NCI-H2171 (cell line): ENCODE results near the gene TCF7L2.

Experiments
- DNase-seq: peaks from one replicate; lab custom pipeline; 2025; lab: John Stamatoyannopoulos, UW

The TCF7L2 gene

GRCh38 chr10:113066561-113067312, 116.7 kb downstream of the TCF7L2 start:
- no peak for DNase-seq

GRCh38 chr10:113067501-113067900, 117.5 kb downstream of the TCF7L2 start:
- no peak for DNase-seq

GRCh38 chr10:113068178-113068890, 118.3 kb downstream of the TCF7L2 start:
- DNase-seq = no peak

DNA sequence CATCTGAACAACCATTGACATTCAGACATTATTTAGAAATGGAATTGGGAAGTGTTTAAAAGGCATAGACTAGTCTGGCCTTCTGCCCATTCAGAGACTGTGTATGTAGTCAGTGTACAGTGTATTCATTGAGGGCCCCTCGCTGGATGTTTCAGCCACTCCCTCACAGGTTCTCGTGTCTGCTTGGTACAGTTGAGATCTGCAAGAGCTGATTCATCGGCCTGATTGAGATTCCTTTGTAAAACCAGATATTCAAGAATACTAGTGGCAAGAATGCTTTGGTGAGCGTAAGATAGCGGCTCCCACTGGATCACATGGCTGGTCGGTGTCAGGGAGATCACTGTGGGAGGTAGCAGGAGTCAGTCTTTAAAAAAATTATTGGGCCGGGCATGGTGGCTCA, 119.5 kb downstream of the TCF7L2 start:
- DNase-seq = no peak

DNA sequence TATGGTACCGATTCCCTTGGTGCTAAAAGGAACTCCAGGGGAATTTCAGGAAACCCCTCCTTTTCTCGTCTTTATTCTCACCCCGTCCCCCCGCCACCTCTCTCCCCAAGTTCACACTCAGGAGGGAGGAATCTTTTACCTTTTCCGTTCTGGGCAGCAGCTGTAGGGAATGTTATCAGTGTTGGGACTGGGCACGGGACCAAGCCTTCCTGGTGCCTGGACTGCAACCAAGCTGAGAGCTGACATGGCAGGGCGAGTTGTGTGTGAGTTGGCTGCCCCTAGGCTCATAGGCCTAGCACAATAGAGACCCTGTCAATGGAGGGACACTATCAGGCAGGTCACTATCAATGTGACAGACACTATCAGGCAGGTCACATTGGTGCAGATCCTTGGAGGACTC, 121.4 kb downstream of the TCF7L2 start:
- no peak for DNase-seq

DNA sequence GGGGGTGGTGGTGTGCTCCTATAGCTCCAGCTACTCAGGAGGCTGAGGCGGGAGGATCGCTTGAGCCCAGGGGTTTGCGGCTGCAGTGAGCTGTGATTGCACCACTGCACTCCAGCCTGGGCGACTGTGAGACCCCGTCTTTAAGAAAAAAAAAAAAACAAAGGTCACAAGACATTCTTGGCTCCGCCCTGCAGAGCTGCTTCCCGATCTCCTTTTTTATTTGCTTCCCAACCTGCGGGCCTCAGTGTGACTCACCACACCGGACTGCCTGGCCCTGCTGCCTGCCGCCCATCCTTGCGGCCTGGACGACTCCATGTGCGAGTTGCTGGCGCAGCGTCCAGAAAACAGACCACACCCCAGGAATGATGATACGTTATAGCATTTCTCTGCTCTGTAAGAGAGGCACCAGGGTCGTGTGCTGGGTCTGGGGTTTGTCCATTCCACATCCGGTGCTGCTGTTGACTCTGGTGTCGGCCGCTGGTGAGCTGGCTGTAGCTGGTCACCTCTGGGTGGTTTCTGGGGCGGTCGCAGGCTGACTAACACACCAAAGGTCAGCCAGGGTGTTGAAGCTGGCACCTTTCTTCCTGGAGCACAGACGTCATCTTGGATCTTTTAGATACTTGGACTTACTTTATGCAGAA, 123.6 kb downstream of the TCF7L2 start:
- DNase-seq = no peak

GRCh38 chr10:113076949-113077348, 126.9 kb downstream of the TCF7L2 start:
- DNase-seq = no peak

DNA sequence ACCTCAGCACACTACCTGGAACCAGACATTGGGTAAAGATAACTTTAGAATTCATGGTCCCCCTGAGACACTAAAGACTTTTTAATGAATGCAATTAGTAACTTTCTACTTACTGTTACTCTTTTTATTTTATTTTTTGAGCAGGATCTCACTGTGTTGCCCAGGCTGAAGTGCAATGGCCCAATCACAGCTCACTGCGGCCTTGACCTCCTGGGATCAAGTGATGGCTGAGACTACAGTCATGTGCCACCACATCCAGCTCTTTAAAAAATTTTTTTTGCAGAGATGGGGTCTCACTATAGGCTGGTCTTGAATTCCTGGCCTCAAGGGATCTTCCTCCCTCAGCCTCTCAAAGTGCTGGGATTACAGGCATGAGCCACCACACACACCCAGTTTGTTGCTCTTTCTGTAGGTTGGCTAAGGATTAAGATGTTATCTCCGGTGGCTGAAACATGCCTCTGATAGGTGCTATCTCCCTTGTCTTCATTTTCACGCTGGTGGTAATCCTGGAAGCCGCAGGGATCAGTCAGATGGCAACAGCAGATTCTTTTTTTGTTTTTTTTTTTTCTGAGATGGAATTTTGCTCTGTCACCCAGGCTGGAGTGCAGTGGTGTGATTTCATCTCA, 128.3 kb downstream of the TCF7L2 start:
- no peak for DNase-seq

DNA sequence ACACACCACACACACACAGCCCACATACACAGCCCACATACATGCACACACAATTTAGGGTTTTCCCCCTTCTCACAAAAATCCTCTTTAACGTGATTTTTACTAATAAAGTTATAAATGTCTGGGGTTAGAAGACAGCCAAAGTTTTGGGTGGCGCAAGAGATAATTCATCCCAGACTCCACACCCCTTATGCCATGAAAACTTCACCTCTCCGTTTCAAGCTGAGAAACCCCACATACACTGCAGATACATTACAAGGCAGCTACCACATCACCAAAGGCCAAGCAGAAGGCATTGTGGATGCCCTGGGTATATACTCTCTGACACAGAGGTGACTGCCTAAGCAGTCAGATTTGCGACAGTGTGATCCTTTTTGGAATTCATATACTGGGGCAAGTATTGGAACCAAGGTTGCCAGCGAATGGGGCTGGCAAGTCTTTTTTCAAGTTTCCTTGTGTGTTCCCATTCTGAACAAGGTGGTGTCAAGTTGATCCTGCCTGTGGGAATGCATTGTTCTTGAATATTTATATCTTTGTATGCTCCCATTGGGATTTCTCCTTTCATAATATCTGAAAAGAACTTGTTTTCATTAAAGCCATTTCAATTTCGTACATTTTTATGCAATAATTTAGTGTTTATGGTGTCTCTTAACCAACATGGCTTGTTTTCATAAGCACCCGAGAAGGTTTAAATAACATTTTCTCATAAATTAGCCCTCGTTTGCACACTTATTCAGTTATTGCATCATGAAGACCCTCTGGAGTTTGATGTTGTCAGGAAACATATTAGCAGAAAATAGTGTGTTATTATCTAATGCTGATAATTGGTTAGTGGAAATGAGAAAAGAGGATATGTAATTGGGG, 130.2 kb downstream of the TCF7L2 start:
- DNase-seq = no peak

- DNase-seq = no peak
These were observed 130.8 kb downstream of the TCF7L2 start for GRCh38 chr10:113080925-113081229.

DNA sequence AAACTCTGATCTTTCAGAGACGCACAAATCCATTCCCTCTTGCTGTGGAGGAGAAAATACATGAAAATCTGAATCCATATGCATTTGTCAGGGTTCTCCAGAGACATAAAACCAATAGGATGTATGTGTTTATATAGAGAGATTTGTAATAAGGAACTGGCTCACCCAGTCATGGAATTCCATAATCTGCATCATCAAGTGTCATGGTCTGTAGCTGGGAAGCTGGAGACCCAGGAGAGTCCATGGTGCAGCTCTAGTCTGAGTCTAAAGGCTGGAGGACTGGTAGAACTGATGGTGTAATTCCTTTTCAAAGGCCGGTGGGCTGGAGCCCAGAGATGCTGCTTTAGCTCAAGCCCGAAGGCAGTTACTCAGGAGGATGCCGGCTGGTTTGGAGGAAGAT, 134.0 kb downstream of the TCF7L2 start:
- DNase-seq = no peak

DNA sequence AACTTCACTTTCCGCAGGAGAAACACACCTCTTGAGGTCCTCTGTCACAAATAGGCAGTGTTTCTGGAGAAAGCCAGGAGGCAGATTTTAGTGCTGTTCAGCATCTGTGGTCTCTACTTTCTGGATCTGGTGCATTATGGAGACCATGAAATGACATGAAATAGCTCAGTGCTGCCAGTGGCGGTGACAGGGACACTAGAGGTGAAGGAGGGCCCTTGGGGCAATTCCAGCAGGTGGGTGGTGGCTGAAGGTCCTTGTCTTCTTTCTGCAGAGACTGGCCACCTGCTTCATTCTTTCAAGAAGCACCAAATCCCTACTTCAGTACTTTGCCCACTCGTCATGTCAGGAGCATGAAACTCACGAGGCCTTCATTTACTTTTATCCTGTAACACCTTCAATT, 135.7 kb downstream of the TCF7L2 start:
- no peak for DNase-seq

DNA sequence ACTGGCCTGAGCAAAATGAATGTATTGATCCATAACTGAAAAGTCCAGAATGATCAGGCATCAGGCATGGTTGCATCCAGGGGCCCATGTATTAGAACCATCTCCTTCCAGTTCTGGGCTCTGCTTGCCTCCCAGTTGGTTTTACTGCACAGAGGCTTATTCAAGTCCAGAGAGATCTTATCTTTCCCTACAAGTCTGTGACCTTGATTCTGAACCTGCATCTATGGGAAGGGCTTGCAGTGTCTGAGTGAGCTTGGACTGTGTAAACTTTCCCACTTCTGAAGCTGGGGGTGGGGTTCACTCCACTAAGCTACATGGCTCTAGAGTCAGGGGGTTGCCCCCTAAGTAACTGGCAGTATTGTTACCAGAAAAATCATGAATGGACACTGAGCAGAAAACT, 136.2 kb downstream of the TCF7L2 start:
- no peak for DNase-seq

- no peak for DNase-seq
These were observed 137.3 kb downstream of the TCF7L2 start for GRCh38 chr10:113087165-113088029.

DNA sequence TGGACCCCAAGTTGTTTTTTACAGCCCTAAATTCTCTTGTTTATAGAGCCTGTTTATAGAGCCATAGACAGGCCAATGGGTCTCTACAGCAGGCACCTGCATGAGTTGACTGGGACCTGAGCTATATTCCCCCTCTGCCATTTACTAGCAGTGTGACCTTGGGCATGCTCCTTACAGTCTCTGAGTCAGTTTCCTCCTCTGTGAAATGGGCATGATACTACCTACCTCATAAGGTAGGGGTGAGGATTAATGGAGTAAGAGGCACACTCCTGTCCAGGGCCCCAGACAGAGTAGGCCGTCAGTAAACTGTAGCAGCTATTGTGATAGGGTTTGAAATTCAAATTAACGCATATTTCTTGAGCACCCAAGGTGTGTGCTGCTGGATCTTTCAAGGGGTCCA, 138.1 kb downstream of the TCF7L2 start:
- no peak for DNase-seq

DNA sequence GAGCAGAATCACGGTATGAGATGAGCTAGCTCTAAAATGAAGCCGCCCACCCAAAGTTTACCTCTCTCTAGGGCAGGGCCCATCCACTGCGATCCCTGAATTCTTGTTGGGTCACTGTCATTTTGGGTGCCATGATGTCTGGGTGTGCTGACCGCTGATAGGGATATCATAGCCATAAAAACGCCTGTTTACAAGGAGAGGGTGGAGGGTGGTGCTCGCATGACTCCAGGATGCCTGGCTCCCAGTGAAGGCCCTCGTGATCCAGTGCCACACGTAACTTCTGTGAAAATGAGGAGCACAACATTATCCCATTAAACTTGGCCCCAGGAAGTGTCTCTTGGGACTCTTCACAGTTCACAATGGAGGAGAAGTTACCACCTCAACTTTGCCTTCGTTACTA, 139.5 kb downstream of the TCF7L2 start:
- DNase-seq = no peak

- no peak for DNase-seq
These were observed 141.9 kb downstream of the TCF7L2 start for GRCh38 chr10:113091920-113092319.

DNA sequence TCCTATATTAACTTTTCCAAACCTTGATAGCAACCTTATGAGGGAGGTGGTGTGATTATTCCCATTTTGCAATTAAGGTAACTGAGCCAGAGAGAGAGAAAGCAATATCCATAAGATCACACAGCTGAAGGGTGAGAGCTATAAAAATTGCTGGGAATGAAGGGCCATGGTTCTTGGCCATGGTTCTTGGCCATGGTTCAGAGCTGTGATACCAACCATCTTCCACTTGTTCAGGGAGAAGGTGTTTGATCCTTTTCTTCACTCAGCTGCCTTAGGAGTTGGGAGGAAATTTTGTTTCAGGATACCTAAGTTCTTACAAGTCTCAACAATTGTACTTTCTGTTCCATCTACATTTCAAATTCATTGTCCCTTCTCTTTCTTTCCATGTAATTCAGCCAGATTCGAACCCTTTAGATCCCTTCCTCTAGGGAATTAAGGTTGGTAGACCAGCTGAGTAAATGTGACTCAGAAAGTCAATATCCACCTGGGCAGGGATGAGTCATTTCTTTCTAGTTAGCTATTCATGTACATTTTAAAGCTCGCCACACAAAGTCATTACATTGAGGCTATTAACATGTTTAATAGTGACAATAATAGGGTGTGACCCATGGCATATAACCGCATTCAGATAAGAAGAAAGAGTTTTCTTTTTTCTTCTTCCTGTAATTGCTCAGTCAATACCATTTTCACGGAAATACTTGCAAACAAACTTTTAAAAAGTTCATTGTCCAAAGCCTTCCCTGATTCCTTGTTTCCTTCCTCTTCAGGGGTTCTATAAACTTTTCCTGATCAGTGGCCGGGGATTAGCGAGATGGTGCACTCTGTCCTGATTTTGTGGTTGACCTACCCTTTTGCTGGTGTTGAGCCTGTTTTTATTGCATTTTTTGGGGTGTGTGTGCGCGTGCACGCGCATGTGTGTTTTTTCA, 143.4 kb downstream of the TCF7L2 start:
- no peak for DNase-seq

- DNase-seq = no peak
These were observed 144.1 kb downstream of the TCF7L2 start for GRCh38 chr10:113094114-113094486.
